ENCODE measurements around the gene RNF186.

RNF186 gene

GRCh38 chr1:19814681-19815503, at the start of gene RNF186:
Gene RNF186, minus strand, starts transcription at chr1:19815283. Its CDS starts 182 bp downstream, at chr1:19815101.
- Histone ChIP-seq H3K4me3 (ENCODE audit: low read depth in 1 of 2, low read length in 2 of 2) (no peak within 1 kb of the TSS), H3K27ac (ENCODE audit: low read depth, low read length) (no peak within 1 kb of the TSS), H3K9ac (ENCODE audit: low read length) (no peak within 1 kb of the TSS)

GRCh38 chr1:19864570-19865160, 49.6 kb upstream of the RNF186 start:
- Histone ChIP-seq H3K27ac (ENCODE audit: low read depth, low read length) (no peak overlapping the region), H3K27me3 (ENCODE audit: control insufficient read depth in 1 of 2, insufficient read depth in 2 of 2, low read length in 2 of 2) (no peaks in the 10 kb centered on the region), H3K9ac (ENCODE audit: low read length) (no peak overlapping the region), H3K9me3 (ENCODE audit: low read length) (peaks cover 4% of the 10 kb centered on the region), H3K4me3 (ENCODE audit: low read depth in 1 of 2, low read length in 2 of 2) (no peak overlapping the region), H3K36me3 (ENCODE audit: insufficient read depth, low read length) (no peaks in the 10 kb centered on the region), H3K4me1 (ENCODE audit: insufficient read depth, low read length) (no peaks in the 10 kb centered on the region)

More at GRCh38 chr1:19814681-19815503, at the start of gene RNF186:
- Histone ChIP-seq H3K9me3 (ENCODE audit: low read length) (no peaks in the 10 kb centered on the region), H3K4me1 (ENCODE audit: insufficient read depth, low read length) (no peaks in the 10 kb centered on the region), H3K27me3 (ENCODE audit: control insufficient read depth in 1 of 2, insufficient read depth in 2 of 2, low read length in 2 of 2) (no peaks in the 10 kb centered on the region), H3K36me3 (ENCODE audit: insufficient read depth, low read length) (no peaks in the 10 kb centered on the region)

- H3K9me3 ChIP-seq (ENCODE audit: low read length), result peaks cover 4% of the 10 kb centered on the region
- no peak overlapping the region for H3K4me3 ChIP-seq (ENCODE audit: low read depth in 1 of 2, low read length in 2 of 2)
- no peaks in the 10 kb centered on the region for H3K27me3 ChIP-seq (ENCODE audit: control insufficient read depth in 1 of 2, insufficient read depth in 2 of 2, low read length in 2 of 2)
Observed at GRCh38 chr1:19862944-19863343, 47.9 kb upstream of the RNF186 start.

DNA sequence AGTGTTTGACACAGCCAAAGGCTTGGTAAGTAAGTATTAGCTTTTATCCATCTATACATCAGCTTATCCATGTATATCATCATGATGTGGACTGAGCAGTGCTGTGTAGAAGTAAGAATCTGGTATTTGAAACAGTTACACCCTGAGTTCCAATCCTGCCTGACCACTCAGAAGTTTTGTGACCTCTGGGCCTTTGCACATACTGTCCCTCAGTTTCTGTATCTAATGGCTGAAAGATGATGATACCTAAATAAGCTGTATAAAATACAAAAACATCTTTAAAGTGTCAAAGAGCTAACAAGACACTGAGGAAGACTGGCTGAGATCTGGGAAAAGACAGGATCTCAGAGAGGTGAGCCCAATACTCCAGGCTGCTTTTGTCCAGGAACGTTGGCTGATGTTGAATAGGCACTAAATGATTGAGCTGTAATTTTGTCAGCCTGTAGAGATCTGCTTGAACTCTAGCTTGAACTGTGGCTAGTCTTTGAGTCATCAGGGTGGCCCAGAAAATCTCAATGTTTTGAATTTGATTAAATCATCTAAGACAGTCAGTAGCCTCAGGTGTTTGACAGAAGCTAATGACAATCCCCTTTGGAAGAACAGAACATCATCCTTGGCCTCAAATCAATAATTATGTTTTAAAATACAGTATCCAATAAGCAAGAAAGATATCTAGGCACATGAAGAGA, 46.9 kb upstream of the RNF186 start:
- Histone ChIP-seq H3K4me1 (ENCODE audit: insufficient read depth, low read length) (no peaks in the 10 kb centered on the region), H3K9ac (ENCODE audit: low read length) (no peak overlapping the region), H3K27ac (ENCODE audit: low read depth, low read length) (no peak overlapping the region), H3K36me3 (ENCODE audit: insufficient read depth, low read length) (no peaks in the 10 kb centered on the region), H3K9me3 (ENCODE audit: low read length) (peaks cover 4% of the 10 kb centered on the region), H3K27me3 (ENCODE audit: control insufficient read depth in 1 of 2, insufficient read depth in 2 of 2, low read length in 2 of 2) (no peaks in the 10 kb centered on the region), H3K4me3 (ENCODE audit: low read depth in 1 of 2, low read length in 2 of 2) (no peak overlapping the region)

More at GRCh38 chr1:19862944-19863343, 47.9 kb upstream of the RNF186 start:
- H3K4me1 ChIP-seq (ENCODE audit: insufficient read depth, low read length), result no peaks in the 10 kb centered on the region
- H3K9ac ChIP-seq (ENCODE audit: low read length), result no peak overlapping the region
- no peak overlapping the region for H3K27ac ChIP-seq (ENCODE audit: low read depth, low read length)
- no peaks in the 10 kb centered on the region for H3K36me3 ChIP-seq (ENCODE audit: insufficient read depth, low read length)

GRCh38 chr1:19861034-19861433, 46.0 kb upstream of the RNF186 start:
- Histone ChIP-seq H3K4me1 (ENCODE audit: insufficient read depth, low read length) (no peaks in the 10 kb centered on the region), H3K9ac (ENCODE audit: low read length) (no peak overlapping the region), H3K9me3 (ENCODE audit: low read length) (peaks cover 4% of the 10 kb centered on the region), H3K36me3 (ENCODE audit: insufficient read depth, low read length) (no peaks in the 10 kb centered on the region), H3K4me3 (ENCODE audit: low read depth in 1 of 2, low read length in 2 of 2) (no peak overlapping the region), H3K27ac (ENCODE audit: low read depth, low read length) (no peak overlapping the region), H3K27me3 (ENCODE audit: control insufficient read depth in 1 of 2, insufficient read depth in 2 of 2, low read length in 2 of 2) (no peaks in the 10 kb centered on the region)

DNA sequence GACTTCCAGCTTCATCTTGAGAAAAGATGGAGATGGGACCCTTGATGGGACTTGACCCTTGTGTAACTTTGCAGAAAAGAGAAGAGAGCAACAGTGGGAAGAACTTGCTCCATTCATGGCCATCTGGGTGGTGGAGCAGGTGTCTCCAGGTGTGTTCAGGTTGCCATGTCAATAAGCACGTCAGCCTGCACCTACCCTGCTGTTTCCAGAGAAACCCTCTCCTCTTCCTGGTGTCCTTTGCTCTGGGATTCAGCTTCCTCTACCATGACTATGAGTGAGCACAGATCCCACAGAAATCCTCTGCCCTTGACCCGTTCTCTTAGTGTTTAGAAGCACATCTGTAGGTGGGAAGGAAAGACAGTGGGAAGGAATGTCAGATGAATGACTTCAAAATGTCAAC, 45.3 kb upstream of the RNF186 start:
- no peak overlapping the region for H3K9ac ChIP-seq (ENCODE audit: low read length)
- no peaks in the 10 kb centered on the region for H3K4me1 ChIP-seq (ENCODE audit: insufficient read depth, low read length)
- H3K4me3 ChIP-seq (ENCODE audit: low read depth in 1 of 2, low read length in 2 of 2), result no peak overlapping the region
- peaks cover 4% of the 10 kb centered on the region for H3K9me3 ChIP-seq (ENCODE audit: low read length)
- no peaks in the 10 kb centered on the region for H3K27me3 ChIP-seq (ENCODE audit: control insufficient read depth in 1 of 2, insufficient read depth in 2 of 2, low read length in 2 of 2)
- no peaks in the 10 kb centered on the region for H3K36me3 ChIP-seq (ENCODE audit: insufficient read depth, low read length)
- no peak overlapping the region for H3K27ac ChIP-seq (ENCODE audit: low read depth, low read length)

- H3K9me3 ChIP-seq (ENCODE audit: low read length), result peaks cover 4% of the 10 kb centered on the region
- no peak overlapping the region for H3K27ac ChIP-seq (ENCODE audit: low read depth, low read length)
- H3K9ac ChIP-seq (ENCODE audit: low read length), result no peak overlapping the region
Observed at GRCh38 chr1:19859876-19860275, 44.8 kb upstream of the RNF186 start.

GRCh38 chr1:19858893-19859292, 43.8 kb upstream of the RNF186 start:
- Histone ChIP-seq H3K4me3 (ENCODE audit: low read depth in 1 of 2, low read length in 2 of 2) (no peak overlapping the region), H3K27ac (ENCODE audit: low read depth, low read length) (no peak overlapping the region), H3K27me3 (ENCODE audit: control insufficient read depth in 1 of 2, insufficient read depth in 2 of 2, low read length in 2 of 2) (no peaks in the 10 kb centered on the region), H3K36me3 (ENCODE audit: insufficient read depth, low read length) (no peaks in the 10 kb centered on the region), H3K4me1 (ENCODE audit: insufficient read depth, low read length) (no peaks in the 10 kb centered on the region), H3K9ac (ENCODE audit: low read length) (no peak overlapping the region), H3K9me3 (ENCODE audit: low read length) (peaks cover 4% of the 10 kb centered on the region)

More at GRCh38 chr1:19859876-19860275, 44.8 kb upstream of the RNF186 start:
- no peaks in the 10 kb centered on the region for H3K4me1 ChIP-seq (ENCODE audit: insufficient read depth, low read length)
- H3K4me3 ChIP-seq (ENCODE audit: low read depth in 1 of 2, low read length in 2 of 2), result no peak overlapping the region
- no peaks in the 10 kb centered on the region for H3K36me3 ChIP-seq (ENCODE audit: insufficient read depth, low read length)
- H3K27me3 ChIP-seq (ENCODE audit: control insufficient read depth in 1 of 2, insufficient read depth in 2 of 2, low read length in 2 of 2), result no peaks in the 10 kb centered on the region

DNA sequence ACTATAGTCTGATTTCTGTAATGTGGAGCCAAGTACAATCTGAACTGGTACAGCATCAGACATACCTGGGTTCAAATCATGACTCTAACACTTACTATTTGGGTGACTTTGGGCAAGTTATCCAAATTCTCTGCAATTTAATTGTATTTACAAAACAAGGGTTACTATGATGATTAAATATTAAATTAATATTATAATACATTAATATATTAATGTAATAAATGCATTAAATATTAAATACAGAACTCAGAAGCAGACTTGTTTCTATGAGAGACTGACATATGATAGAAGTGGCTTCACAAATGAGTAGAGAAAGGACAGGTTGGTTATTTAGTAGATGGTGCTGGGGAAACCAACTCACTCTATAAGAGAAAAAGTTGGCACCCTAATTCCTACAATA, 39.8 kb upstream of the RNF186 start:
- no peaks in the 10 kb centered on the region for H3K36me3 ChIP-seq (ENCODE audit: insufficient read depth, low read length)
- no peaks in the 10 kb centered on the region for H3K27me3 ChIP-seq (ENCODE audit: control insufficient read depth in 1 of 2, insufficient read depth in 2 of 2, low read length in 2 of 2)
- H3K9me3 ChIP-seq (ENCODE audit: low read length), result no peaks in the 10 kb centered on the region
- H3K27ac ChIP-seq (ENCODE audit: low read depth, low read length), result no peak overlapping the region
- no peak overlapping the region for H3K9ac ChIP-seq (ENCODE audit: low read length)
- no peak overlapping the region for H3K4me3 ChIP-seq (ENCODE audit: low read depth in 1 of 2, low read length in 2 of 2)
- H3K4me1 ChIP-seq (ENCODE audit: insufficient read depth, low read length), result no peaks in the 10 kb centered on the region

- no peaks in the 10 kb centered on the region for H3K4me1 ChIP-seq (ENCODE audit: insufficient read depth, low read length)
Observed at GRCh38 chr1:19852036-19852435, 37.0 kb upstream of the RNF186 start.

DNA sequence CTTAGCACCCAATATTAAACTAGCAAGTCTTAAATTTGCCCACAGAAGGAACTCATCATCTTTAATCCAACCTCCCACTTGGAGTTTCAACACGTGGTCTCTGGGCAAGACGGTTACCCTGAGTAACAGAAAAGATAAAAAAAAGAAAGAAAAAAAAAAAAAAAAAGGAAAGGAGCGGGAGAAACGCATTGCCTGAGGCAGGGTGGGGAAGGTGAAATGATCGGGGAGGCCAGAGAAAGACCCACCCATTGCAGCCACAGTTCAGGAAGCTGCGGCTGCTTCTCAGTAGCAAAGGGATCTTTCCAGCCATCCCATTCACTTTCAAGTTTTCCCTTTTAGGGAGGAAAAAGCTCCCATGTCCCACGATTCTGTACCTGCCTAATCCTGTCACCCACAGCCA, 35.1 kb upstream of the RNF186 start:
- H3K36me3 ChIP-seq (ENCODE audit: insufficient read depth, low read length), result no peaks in the 10 kb centered on the region
- no peaks in the 10 kb centered on the region for H3K9me3 ChIP-seq (ENCODE audit: low read length)
- H3K27me3 ChIP-seq (ENCODE audit: control insufficient read depth in 1 of 2, insufficient read depth in 2 of 2, low read length in 2 of 2), result no peaks in the 10 kb centered on the region
- no peak overlapping the region for H3K4me3 ChIP-seq (ENCODE audit: low read depth in 1 of 2, low read length in 2 of 2)
- H3K4me1 ChIP-seq (ENCODE audit: insufficient read depth, low read length), result no peaks in the 10 kb centered on the region
- H3K9ac ChIP-seq (ENCODE audit: low read length), result no peak overlapping the region
- H3K27ac ChIP-seq (ENCODE audit: low read depth, low read length), result no peak overlapping the region

More at GRCh38 chr1:19852036-19852435, 37.0 kb upstream of the RNF186 start:
- no peaks in the 10 kb centered on the region for H3K27me3 ChIP-seq (ENCODE audit: control insufficient read depth in 1 of 2, insufficient read depth in 2 of 2, low read length in 2 of 2)
- no peaks in the 10 kb centered on the region for H3K9me3 ChIP-seq (ENCODE audit: low read length)
- H3K4me3 ChIP-seq (ENCODE audit: low read depth in 1 of 2, low read length in 2 of 2), result no peak overlapping the region
- no peak overlapping the region for H3K27ac ChIP-seq (ENCODE audit: low read depth, low read length)
- no peaks in the 10 kb centered on the region for H3K36me3 ChIP-seq (ENCODE audit: insufficient read depth, low read length)
- H3K9ac ChIP-seq (ENCODE audit: low read length), result no peak overlapping the region
